ENCODE measurements around the gene NUDT15. TPM values are rescaled to one million over a fixed set of nuclear protein-coding genes. Genes with fewer than 3 reads are reported as not detected.

The NUDT15 gene
- total and polyA plus RNA-seq, 2 of the 8 experiments (the other 6 are each of a cell fraction or from before 2014, with no cell fraction given), result 37.8 to 65.9 TPM

DNA sequence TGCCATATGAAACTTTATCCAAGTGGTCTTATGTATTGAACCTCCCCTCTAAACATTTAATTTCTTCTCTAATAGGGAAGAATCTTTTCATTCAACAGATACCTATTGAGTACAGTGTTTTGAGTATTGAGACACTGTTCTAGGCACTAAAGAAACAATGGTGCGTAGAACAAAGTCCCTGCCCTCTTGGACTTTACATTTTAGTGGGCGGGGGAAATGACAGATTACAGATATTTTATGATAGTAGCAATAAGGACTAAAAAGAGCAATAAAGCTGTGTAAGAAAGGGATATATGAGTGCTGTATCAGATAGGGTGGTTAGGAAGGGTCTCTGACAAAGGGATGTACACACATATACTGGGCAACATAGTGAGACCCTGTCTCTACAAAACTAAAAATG, 5.4 kb downstream of the NUDT15 start:
- 90% methylated on average over 2 of the region's 2 CpGs; no CpG with 5 or more reads in 1 of the 2 experiments for WGBS, 2 experiments (ENCODE audit: extremely low coverage in 1 of 2, insufficient coverage in 1 of 2, insufficient read length in 1 of 2, insufficient replicate concordance in 2 of 2, low coverage in 1 of 2, low lambda C conversion rate in 2 of 2, missing lambda C conversion rate in 1 of 2)

More for the DNA sequence above, 5.4 kb downstream of the NUDT15 start:
- no peaks in the 10 kb centered on the region for H3K27me3 ChIP-seq (replicated peaks in 1 of 4; ENCODE audit: control insufficient read depth in 3 of 4, extremely low read depth in 1 of 4, insufficient read depth in 3 of 4, low read length in 3 of 4)
- H3K23ac ChIP-seq (ENCODE audit: insufficient read length), result no peak overlapping the region
- no peak overlapping the region for H3K18ac ChIP-seq (ENCODE audit: extremely low read depth, low read length)
- H3K56ac ChIP-seq (replicated peaks; ENCODE audit: insufficient read length, low read depth, low read length), result no peak overlapping the region
- peaks cover 10 to 29% (median 17%) of the 10 kb centered on the region in 4 experiments; a peak in 7 of 8 replicates for H3K36me3 ChIP-seq (ENCODE audit: control insufficient read depth in 2 of 4, insufficient read depth in 4 of 4, low read length in 3 of 4)
- POLR2A ChIA-PET (ENCODE audit: partially characterized antibody), result interaction anchor here (0.6 kb wide), 1 partner anchor 79 kb away, joined by 3 read pairs; no protein-coding TSS in a partner anchor
- H2BK20ac ChIP-seq (ENCODE audit: low read length), result no peak overlapping the region
- DNase-seq (ENCODE audit: low read depth in 1 of 2, low spot score in 2 of 2) (no peak), FAIRE-seq (no peak)
- H3K79me1 ChIP-seq (ENCODE audit: low read depth, low read length), result 0 out of 2 replicates have a peak, but pooled peaks cover 2% of the 10 kb centered on the region
- CTCF ChIA-PET (ENCODE audit: partially characterized antibody), result interaction anchor here (1.6 kb wide), 1 partner anchor 52 kb away, joined by 5 read pairs; the partner anchor contains the start of gene MED4
- no peak overlapping the region for H4K91ac ChIP-seq (replicated peaks; ENCODE audit: insufficient read length, low read length)
- H3K23me2 ChIP-seq (ENCODE audit: low read depth, low read length), result no peaks in the 10 kb centered on the region; the same call in 1 of the 2 replicates
- no peak overlapping the region for H2BK15ac ChIP-seq (ENCODE audit: low read length)
- no peak overlapping the region for H3K4ac ChIP-seq (replicated peaks; ENCODE audit: insufficient read length, low read depth, low read length)
- H2BK12ac ChIP-seq (ENCODE audit: low read depth, low read length), result no peak overlapping the region
- peaks cover 0 to 19% of the 10 kb centered on the region in 2 experiments; a peak in 3 of 4 replicates for H3K79me2 ChIP-seq (ENCODE audit: control insufficient read depth in 1 of 2, insufficient read depth in 2 of 2, low read length in 2 of 2)
- no peak overlapping the region for H2AK5ac ChIP-seq (ENCODE audit: low read depth, low read length)
- H3K14ac ChIP-seq (ENCODE audit: insufficient read length), result no peak overlapping the region
- H3K4me2 ChIP-seq (ENCODE audit: insufficient read depth in 1 of 2, low read depth in 2 of 2, low read length in 2 of 2), result no peak overlapping the region
- no peak overlapping the region for H3K4me3 ChIP-seq (ENCODE audit: extremely low read depth in 1 of 4, insufficient read depth in 2 of 4, low read depth in 3 of 4, low read length in 4 of 4)
- TF ChIP-seq, protein P1, sequence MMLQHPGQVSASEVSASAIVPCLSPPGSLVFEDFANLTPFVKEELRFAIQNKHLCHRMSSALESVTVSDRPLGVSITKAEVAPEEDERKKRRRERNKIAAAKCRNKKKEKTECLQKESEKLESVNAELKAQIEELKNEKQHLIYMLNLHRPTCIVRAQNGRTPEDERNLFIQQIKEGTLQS (IDR thresholded peaks at IDR 0.05; ENCODE audit: insufficient read depth, low read depth, low read length), result no peak
- no peak for TF ChIP-seq RFX5 (IDR thresholded peaks at IDR 0.05; ENCODE audit: borderline replicate concordance, low read depth, low read length)
- TF ChIP-seq HDAC2 (IDR thresholded peaks at IDR 0.05; ENCODE audit: borderline replicate concordance in 1 of 2, low read depth in 2 of 2, low read length in 2 of 2), result no peak
- TF ChIP-seq BRCA1 (IDR thresholded peaks at IDR 0.05; ENCODE audit: low read depth, low read length), result no peak
- no peak for TF ChIP-seq NRF1 (IDR thresholded peaks at IDR 0.05; ENCODE audit: low read depth, low read length)
- TF ChIP-seq, protein P2, sequence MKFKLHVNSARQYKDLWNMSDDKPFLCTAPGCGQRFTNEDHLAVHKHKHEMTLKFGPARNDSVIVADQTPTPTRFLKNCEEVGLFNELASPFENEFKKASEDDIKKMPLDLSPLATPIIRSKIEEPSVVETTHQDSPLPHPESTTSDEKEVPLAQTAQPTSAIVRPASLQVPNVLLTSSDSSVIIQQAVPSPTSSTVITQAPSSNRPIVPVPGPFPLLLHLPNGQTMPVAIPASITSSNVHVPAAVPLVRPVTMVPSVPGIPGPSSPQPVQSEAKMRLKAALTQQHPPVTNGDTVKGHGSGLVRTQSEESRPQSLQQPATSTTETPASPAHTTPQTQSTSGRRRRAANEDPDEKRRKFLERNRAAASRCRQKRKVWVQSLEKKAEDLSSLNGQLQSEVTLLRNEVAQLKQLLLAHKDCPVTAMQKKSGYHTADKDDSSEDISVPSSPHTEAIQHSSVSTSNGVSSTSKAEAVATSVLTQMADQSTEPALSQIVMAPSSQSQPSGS (IDR thresholded peaks at IDR 0.05; ENCODE audit: low read length), result no peak
- H4K5ac ChIP-seq (ENCODE audit: insufficient read length, low read depth, low read length), result no peak overlapping the region
- H3K27ac ChIP-seq (ENCODE audit: low read depth, low read length), result no peak overlapping the region
- H3K4me1 ChIP-seq (replicated peaks in 1 of 4; ENCODE audit: control insufficient read depth in 3 of 4, insufficient read depth in 4 of 4, low read length in 3 of 4), result peaks cover 0 to 4% (median 2%) of the 10 kb centered on the region in 4 experiments; a peak in 2 of 7 replicates
- H3K9me3 ChIP-seq (ENCODE audit: insufficient read depth in 2 of 2, low read depth in 1 of 2, low read length in 1 of 2), result no peaks in the 10 kb centered on the region
- H4K8ac ChIP-seq (ENCODE audit: extremely low read depth, insufficient read depth, low read length), result no peak overlapping the region
- no peak overlapping the region for H2BK5ac ChIP-seq (ENCODE audit: low read depth, low read length)
- peaks cover 0 to 3% of the 10 kb centered on the region in 2 experiments for H4K20me1 ChIP-seq (replicated peaks in 1 of 2; ENCODE audit: control insufficient read depth in 1 of 2, insufficient read depth in 2 of 2, low read length in 2 of 2)
- no peak overlapping the region for H2AFZ ChIP-seq (ENCODE audit: low read length)
- no peak overlapping the region for H2BK120ac ChIP-seq (replicated peaks; ENCODE audit: low read depth, low read length)
- no peak overlapping the region for H3K9ac ChIP-seq (replicated peaks in 1 of 4; ENCODE audit: extremely low read depth in 1 of 4, low read depth in 3 of 4, low read length in 3 of 4)
